ENCODE measurements around the gene RNU1-4. TPM values are rescaled to one million over a fixed set of nuclear protein-coding genes. Genes with fewer than 3 reads are reported as not detected.
A peak's percentile ranks its signal among the peaks of the same experiment; 100 is the strongest.
"Not testable (repeated sequence)": the region's sequence is repeated elsewhere in the genome, so short reads cannot be mapped to it uniquely, and the experiment has no call there.

Gene RNU1-4
- total RNA-seq, 1 experiment from 2014 or later = 832 TPM

GRCh38 chr1:16728243-16728949 is 11.9 kb upstream of the RNU1-4 start:
- peak; percentile 4 for DNase-seq (ENCODE audit: low read depth)

GRCh38 chr1:16732254-16732896 is 7.9 kb upstream of the RNU1-4 start:
- DNase-seq (ENCODE audit: low read depth) = not testable (repeated sequence)

GRCh38 chr1:16741230-16741629 is 914 bp downstream of the RNU1-4 start:
- DNase-seq (ENCODE audit: low read depth) = not testable (repeated sequence)

GRCh38 chr1:16747660-16748059 is 7.3 kb downstream of the RNU1-4 start:
- DNase-seq (ENCODE audit: low read depth) = not testable (repeated sequence)

- DNase-seq (ENCODE audit: low read depth) = not testable (repeated sequence)
Observed at GRCh38 chr1:16748710-16749109, 8.4 kb downstream of the RNU1-4 start.

GRCh38 chr1:16749910-16750888 is 9.9 kb downstream of the RNU1-4 start:
- DNase-seq (ENCODE audit: low read depth) = not testable (repeated sequence)

GRCh38 chr1:16752770-16753169 is 12.5 kb downstream of the RNU1-4 start:
- DNase-seq (ENCODE audit: low read depth) = not testable (repeated sequence)

- DNase-seq (ENCODE audit: low read depth) = not testable (repeated sequence)
Observed at GRCh38 chr1:16755385-16755784, 15.1 kb downstream of the RNU1-4 start.

- DNase-seq (ENCODE audit: low read depth) = not testable (repeated sequence)
Observed at GRCh38 chr1:16755932-16756331, 15.6 kb downstream of the RNU1-4 start.

- DNase-seq (ENCODE audit: low read depth) = not testable (repeated sequence)
Observed at GRCh38 chr1:16757574-16757973, 17.3 kb downstream of the RNU1-4 start.

GRCh38 chr1:16758060-16758459 is 17.7 kb downstream of the RNU1-4 start:
- not testable (repeated sequence) for DNase-seq (ENCODE audit: low read depth)

- not testable (repeated sequence) for DNase-seq (ENCODE audit: low read depth)
Observed at GRCh38 chr1:16759041-16759493, 18.8 kb downstream of the RNU1-4 start.

- DNase-seq (ENCODE audit: low read depth) = not testable (repeated sequence)
Observed at GRCh38 chr1:16759650-16760455, 19.5 kb downstream of the RNU1-4 start.

GRCh38 chr1:16760456-16760765 is 20.1 kb downstream of the RNU1-4 start:
- not testable (repeated sequence) for DNase-seq (ENCODE audit: low read depth)

- not testable (repeated sequence) for DNase-seq (ENCODE audit: low read depth)
Observed at GRCh38 chr1:16760801-16761200, 20.5 kb downstream of the RNU1-4 start.

- DNase-seq (ENCODE audit: low read depth) = peak; percentile 21
Observed at GRCh38 chr1:16764248-16764819, 24.0 kb downstream of the RNU1-4 start.

GRCh38 chr1:16764820-16765655 is 24.7 kb downstream of the RNU1-4 start:
- not testable (repeated sequence) for DNase-seq (ENCODE audit: low read depth)

GRCh38 chr1:16765731-16766605 is 25.7 kb downstream of the RNU1-4 start:
- DNase-seq (ENCODE audit: low read depth) = not testable (repeated sequence)
